Body of pancreas (tissue), 4 donors: ENCODE data around the gene PRDM13. TPM values are rescaled to one million over a fixed set of nuclear protein-coding genes. Genes with fewer than 3 reads are reported as not detected.

ENCODE experiments used
- ATAC-seq: fragments of 150-250 bp; one replicate; pipeline ENCODE4 v1.9.1; 2016
- DNase-seq, 4 donors: peaks; one replicate each; pipeline ENCODE4 v3.0.0-alpha.2; 2019
- H3K27ac ChIP-seq, 4 donors: fragments of 200-600 bp; sonication (generic); 1 replicate in 3 of 4; 2 replicates in 1 of 4; pipeline versions ENCODE4 v1.5.1 to v1.6.1; 2016 to 2019; ENCODE audit warnings: mild to moderate bottlenecking in 1 of 4, mixed read lengths in 1 of 4, moderate library complexity in 1 of 4
- H3K27me3 ChIP-seq, 2 donors: fragments of 200-600 bp; sonication (generic); one replicate each; pipeline ENCODE4 v1.6.0; 2016; ENCODE audit warnings: mild to moderate bottlenecking in 1 of 2
- H3K36me3 ChIP-seq, 2 donors: fragments of 200-600 bp; sonication (generic); replicated peaks in 1 of 2; 2 replicates each; pipeline ENCODE4 v1.5.1; 2016; ENCODE audit warnings: low read depth in 2 of 2; ENCODE audit not compliant: insufficient read depth in 1 of 2
- H3K4me1 ChIP-seq: fragments of 200-600 bp; sonication (generic); one replicate; pipeline ENCODE4 v1.6.0; 2016
- H3K4me3 ChIP-seq, 2 donors: fragments of 200-600 bp; sonication (generic); 1 replicate in 1 of 2; 2 replicates in 1 of 2; pipeline ENCODE4 v1.5.1; 2016 to 2019
- H3K9me3 ChIP-seq, 3 donors: fragments of 200-600 bp; sonication (generic); 1 replicate in 2 of 3; 2 replicates in 1 of 3; pipeline ENCODE4 v1.5.1; 2016
- POLR2A ChIP-seq, 3 donors: fragments of 450-650 bp; IDR thresholded peaks; one replicate each; pipeline ENCODE4 v1.6.1; 2016; ENCODE audit warnings: antibody characterized with exemption in 3 of 3, mild to moderate bottlenecking in 2 of 3
- WGBS, 2 donors: methylation state at CpG; one replicate each; pipeline ENCODE4 v1.1.5; 2017; 5-methylcytosine and 5-hydroxymethylcytosine counted together
- intact Hi-C: fragments of 100-400 bp; cut with DNase I; formaldehyde crosslinking; loops from one replicate; pipeline ENCODE4 v1.15.1; 2023
- total RNA-seq, 2 donors: library from RNA; depleted of rRNA; stranded (reverse); fragments of >200 nt; gene quantifications; one replicate each; pipeline ENCODE4 v1.1.0, GENCODE V29; 2016
- TF ChIP-seq, protein P1 (sequence below), 7 experiments: fragments of 450-650 bp in 4 of 7; fragments of 200-600 bp in 3 of 7; sonication (generic) in 3 of 7; IDR thresholded peaks; one replicate each; pipeline ENCODE4 v1.5.1; 2016 to 2019; ENCODE audit warnings: antibody characterized with exemption in 7 of 7

The PRDM13 gene
- total RNA-seq, 2 donors from 2014 or later, result not detected

DNA sequence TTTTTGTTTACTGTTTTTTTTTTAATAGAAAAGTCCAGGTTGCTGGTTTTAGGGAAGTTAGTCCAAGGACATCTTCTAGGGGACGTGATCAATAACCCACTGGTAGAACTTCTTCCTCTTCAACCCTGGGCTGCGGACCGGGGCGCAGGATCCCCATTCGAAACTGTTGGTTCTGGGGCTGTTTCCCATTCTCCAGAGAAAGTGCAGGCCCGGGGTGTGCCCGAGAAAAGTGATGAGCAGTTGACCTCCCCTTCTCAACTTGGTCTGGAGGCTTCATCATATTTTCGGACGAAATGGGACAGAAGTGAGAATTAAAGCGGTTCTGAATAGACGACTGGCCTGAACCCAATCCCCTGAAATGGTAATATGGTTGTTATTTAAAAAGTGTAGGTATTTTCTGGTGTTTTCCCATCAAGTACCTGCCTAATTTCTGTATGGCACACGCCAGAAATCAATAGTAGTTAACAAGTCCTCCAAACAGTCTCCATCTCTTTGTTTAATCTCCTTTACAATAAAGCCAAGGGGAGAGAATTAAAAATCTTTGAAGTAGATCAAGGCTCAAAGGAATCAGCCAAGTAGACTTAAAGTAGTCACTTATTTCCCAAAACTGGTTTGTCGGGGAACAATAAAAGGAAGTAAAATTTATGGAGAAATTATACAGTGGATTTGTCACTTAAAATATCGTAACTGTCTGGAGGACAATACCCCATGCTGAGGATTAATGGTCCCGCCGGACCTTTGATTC lies 550 bp upstream of the PRDM13 start:
- Histone ChIP-seq H3K27me3 (peaks cover 9 to 78% of the 10 kb centered on the region in 2 donors), H3K27ac (no peak overlapping the region), H3K4me1 (peaks cover 31% of the 10 kb centered on the region), H3K4me3 (no peak overlapping the region), H3K36me3 (no peaks in the 10 kb centered on the region), H3K9me3 (no peaks in the 10 kb centered on the region)
- intact Hi-C loops, result no loop called here
- DNase-seq, result no peak
- ATAC-seq, result no peak
- 10 to 14% methylated on average over 16 of the region's 16 CpGs for WGBS, 2 donors
- TF ChIP-seq POLR2A (IDR thresholded peaks at IDR 0.05), result no peak
- TF ChIP-seq, protein P1, sequence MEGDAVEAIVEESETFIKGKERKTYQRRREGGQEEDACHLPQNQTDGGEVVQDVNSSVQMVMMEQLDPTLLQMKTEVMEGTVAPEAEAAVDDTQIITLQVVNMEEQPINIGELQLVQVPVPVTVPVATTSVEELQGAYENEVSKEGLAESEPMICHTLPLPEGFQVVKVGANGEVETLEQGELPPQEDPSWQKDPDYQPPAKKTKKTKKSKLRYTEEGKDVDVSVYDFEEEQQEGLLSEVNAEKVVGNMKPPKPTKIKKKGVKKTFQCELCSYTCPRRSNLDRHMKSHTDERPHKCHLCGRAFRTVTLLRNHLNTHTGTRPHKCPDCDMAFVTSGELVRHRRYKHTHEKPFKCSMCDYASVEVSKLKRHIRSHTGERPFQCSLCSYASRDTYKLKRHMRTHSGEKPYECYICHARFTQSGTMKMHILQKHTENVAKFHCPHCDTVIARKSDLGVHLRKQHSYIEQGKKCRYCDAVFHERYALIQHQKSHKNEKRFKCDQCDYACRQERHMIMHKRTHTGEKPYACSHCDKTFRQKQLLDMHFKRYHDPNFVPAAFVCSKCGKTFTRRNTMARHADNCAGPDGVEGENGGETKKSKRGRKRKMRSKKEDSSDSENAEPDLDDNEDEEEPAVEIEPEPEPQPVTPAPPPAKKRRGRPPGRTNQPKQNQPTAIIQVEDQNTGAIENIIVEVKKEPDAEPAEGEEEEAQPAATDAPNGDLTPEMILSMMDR (IDR thresholded peaks at IDR 0.05), result no peak

DNA sequence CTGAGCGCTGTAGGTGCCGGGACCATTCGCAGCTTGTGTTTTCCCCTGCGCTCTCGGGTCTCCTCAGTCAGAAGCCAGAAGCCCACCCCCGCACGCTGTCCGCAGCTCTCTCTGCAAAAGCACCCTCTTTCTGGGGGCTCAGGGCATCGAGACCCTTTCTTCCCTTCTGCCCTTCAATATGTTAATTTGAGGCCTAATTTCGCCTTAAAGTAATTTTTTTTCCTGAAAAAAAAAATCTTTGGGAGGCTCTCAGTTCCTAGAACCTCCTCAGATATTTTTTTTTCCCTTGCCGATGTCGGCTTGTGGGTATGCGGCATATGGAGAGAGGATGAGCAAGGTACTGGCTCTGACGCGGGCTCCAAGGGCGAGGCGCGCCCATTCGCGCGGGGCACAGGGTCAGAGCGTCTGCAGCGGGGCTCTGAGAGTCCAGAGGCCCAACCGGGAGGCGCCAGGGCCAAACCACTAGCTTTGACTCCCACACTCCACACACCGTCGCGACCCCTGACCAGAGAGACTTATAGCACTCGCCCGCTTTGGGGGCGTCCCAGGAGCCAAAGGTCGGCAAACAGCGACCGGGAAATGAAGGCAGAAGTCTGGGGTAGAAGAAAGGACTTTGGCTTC lies 893 bp downstream of the PRDM13 start:
- Histone ChIP-seq H3K9me3 (no peaks in the 10 kb centered on the region), H3K36me3 (no peaks in the 10 kb centered on the region), H3K4me1 (peaks cover 31% of the 10 kb centered on the region), H3K27me3 (peaks cover 9 to 72% of the 10 kb centered on the region in 2 donors), H3K27ac (no peak overlapping the region), H3K4me3 (no peak overlapping the region)
- DNase-seq (no peak), ATAC-seq (no peak)
- WGBS, 2 donors, result 5 to 9% methylated on average over 30 to 34 of the region's 34 CpGs
- intact Hi-C loops, result no loop called here
- TF ChIP-seq, protein P1 (IDR thresholded peaks at IDR 0.05), result no peak
- no peak for TF ChIP-seq POLR2A (IDR thresholded peaks at IDR 0.05)

DNA sequence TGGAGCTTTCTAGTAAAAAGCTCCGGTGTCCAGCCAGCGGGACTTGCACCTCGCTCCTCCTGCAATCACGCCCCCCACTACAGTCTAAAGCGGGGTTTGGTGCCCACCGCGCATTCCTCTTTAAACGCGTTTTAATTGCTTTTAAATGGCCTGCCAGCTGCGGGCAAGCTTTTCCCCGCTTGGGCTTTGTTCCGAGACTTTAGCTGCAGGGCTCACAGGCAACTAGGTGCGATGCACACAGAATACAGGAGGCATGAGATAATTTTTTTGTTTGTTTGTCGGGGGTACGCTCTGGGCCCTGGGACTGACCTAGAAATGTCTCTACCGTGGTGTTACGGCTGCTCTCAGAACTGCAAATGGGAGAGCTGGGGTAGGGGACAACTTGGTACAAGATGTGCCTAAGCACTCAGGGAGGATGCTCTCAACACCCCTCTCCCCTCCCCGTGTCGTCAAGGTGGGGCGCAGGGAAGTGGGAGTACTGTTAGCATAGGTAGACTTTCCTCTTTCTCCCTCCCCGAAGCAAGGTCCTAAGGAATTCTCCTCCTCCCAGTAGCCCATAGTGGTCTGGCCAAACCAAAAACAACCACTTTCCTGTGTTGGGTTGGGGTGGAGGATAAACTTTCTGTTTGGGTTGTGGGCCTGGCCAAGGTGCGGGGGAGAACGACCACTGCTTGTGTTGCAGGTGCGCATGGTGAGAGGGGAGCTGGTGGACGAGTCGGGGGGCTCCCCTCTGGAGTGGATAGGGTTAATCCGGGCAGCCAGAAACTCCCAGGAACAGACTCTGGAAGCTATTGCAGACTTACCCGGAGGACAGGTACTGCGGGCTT lies 1.6 kb downstream of the PRDM13 start:
- TF ChIP-seq, protein P1 (IDR thresholded peaks at IDR 0.05), result no peak
- no peak for TF ChIP-seq POLR2A (IDR thresholded peaks at IDR 0.05)
- intact Hi-C loops, result no loop called here
- Histone ChIP-seq H3K27ac (no peak overlapping the region), H3K36me3 (no peaks in the 10 kb centered on the region), H3K27me3 (peaks cover 9 to 72% of the 10 kb centered on the region in 2 donors), H3K9me3 (no peaks in the 10 kb centered on the region), H3K4me3 (no peak overlapping the region), H3K4me1 (peaks cover 29% of the 10 kb centered on the region)
- 5 to 9% methylated on average over 19 to 29 of the region's 29 CpGs for WGBS, 2 donors
- no peak for ATAC-seq
- DNase-seq, result no peak

DNA sequence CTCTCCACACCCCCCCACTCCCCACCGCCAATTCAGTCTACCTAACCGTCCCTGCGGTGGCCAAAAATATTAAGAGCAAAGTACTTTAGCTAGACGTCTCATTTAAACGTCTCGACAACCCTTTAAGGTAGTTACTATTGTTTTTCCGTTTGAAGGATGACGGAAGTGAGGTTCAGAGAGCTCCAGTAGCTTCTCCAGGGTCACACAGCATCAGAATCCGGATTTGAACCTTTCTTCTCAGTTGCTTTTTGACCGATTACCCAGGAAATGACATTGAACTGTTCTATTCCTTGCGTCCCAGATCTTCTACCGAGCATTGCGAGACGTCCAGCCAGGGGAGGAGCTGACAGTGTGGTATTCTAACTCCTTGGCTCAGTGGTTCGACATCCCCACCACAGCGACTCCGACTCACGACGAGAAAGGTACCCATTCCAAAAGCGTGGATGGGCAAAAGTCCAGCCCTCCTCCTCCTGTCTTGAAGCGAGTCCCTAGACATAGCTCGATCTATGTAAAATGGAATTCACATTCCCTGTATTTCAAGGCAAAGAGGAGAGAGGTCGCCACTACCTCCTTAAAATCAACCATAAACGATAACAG lies 2.4 kb downstream of the PRDM13 start:
- TF ChIP-seq, protein P1 (IDR thresholded peaks at IDR 0.05), result no peak
- TF ChIP-seq POLR2A (IDR thresholded peaks at IDR 0.05), result no peak
- ATAC-seq (no peak), DNase-seq (no peak)
- intact Hi-C loops, result no loop called here
- Histone ChIP-seq H3K9me3 (no peaks in the 10 kb centered on the region), H3K27ac (no peak overlapping the region), H3K36me3 (no peaks in the 10 kb centered on the region), H3K4me1 (peaks cover 29% of the 10 kb centered on the region), H3K4me3 (no peak overlapping the region), H3K27me3 (peaks cover 9 to 72% of the 10 kb centered on the region in 2 donors)
- 5 to 8% methylated on average over 23 to 24 of the region's 24 CpGs for WGBS, 2 donors
